GM21390 (cell line): ENCODE results near the gene SMAD7.
"Not testable (repeated sequence)": the region's sequence is repeated elsewhere in the genome, so short reads cannot be mapped to it uniquely, and the experiment has no call there.

Experiments
- ATAC-seq: cut with Tn5 transposase; IDR thresholded peaks from one replicate; pipeline ENCODE4 v1.9.1; 2021; ENCODE audit not compliant: unreplicated experiment

SMAD7 gene

DNA sequence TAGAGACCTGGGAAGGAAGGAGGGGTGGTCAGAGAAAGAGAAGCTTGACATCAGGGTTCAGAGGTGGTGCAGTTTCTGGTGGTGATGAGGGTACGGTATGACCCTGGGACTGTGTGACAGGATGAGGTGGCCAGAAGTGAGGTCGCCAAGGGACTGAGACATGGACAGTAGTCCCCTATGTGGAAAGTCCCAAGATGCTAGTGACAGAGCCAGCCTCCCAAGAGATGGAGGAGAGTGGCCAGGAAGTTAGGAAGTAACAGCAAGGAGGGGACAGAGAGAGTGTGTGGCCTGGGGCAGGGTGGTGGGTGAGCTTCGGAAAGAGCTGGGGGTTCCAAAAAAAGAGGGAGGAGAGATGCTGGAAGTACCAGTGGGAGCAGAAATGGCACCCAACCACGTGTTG, 66.0 kb downstream of the SMAD7 start:
- ATAC-seq, result no peak

DNA sequence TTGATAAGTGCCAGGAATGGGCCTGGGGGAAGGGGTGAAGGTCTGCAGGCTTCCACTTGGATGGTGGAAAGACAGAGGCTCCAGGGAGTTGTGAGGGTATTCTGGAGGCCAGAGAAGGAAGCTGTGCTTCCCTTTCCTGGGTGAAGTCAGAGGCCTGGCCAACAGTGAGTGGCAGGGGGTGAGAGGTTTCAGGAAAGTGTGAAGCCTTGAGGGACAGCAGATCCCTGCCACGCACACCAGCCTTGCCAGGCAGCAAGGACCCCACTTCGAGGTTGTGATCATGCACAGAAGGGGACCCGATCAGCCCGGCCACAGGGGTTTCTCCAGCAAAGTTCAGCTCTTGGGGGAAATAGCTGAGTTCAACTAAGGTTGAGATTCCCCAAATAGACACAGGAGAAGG, 66.5 kb downstream of the SMAD7 start:
- ATAC-seq, result no peak

DNA sequence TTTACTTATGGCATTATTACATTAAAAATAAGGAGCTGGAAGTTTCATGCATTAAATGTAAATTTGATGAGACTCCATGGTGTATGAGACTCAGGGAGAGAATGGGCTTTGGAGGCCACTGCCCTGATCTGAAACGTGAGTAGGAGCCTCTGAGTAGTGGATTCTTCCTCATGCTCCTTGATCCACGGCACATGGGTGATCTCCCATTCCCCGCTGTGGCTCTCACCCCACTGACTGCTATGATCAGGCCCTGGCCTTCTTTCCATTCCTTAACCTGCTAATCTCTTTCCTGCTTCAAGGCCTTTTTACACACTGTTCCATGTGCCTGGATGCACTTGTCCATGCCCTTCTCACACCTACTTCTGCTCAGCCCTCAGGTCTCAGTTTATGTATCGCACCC, 68.4 kb downstream of the SMAD7 start:
- no peak for ATAC-seq

DNA sequence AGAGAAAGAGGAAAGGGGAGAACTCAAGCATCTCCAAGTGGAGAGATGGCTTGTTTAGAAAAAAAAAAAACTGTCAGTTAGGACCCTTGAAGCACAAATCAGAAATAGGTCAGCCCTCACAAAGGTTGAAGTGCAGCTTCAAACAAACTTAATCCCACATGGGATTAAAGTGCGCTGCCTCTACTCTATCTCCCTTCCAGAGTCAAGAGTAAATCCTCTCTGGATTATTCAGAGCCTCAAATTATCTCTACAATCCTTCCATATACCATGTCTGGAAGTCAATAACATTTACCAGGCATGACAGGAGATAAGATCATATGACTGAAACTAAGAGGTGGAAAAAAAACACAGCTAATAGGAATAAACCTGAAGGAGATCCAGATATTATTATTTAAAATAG, 69.8 kb downstream of the SMAD7 start:
- ATAC-seq, result no peak

DNA sequence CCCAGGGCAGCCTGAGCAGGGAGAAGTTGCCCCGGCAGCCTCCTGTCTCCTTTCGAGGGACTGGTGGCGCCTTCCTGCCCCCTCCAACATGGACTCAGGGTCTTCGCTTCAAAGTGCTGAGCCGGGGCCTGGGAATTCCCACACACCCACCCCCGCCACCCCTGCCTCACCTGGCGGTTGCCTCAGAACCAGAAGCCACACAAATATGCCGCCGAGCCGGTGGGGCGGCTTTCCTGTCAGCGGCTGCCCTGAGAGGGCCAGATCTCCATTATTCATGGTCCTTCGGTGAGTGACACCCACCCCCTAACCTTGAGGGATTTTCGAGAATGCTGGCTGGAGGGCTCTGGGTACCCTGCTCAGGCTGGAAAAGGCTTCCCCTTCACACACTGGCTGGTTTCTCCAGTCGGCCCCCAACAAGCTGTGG, 71.7 kb downstream of the SMAD7 start:
- ATAC-seq, result no peak

DNA sequence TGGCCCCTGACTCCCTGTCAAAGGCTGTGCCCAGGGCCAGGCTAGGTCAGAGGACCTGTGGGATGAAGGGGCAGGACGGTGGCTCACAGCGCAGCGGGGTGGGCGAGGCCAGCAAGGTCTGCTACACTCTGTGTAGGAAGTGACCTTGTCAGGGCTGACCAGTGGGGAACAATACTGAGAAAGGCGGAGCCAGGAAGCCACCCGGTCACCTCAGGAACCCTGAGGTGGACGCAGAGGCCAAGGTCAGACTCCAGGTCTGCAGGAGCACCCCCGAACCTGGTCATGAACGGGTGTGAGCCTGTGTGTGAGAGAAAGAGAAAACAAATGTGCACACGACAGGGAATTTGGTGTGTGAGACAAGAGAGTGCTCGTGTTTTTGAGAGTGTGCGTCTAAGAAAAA, 72.3 kb downstream of the SMAD7 start:
- no peak for ATAC-seq

DNA sequence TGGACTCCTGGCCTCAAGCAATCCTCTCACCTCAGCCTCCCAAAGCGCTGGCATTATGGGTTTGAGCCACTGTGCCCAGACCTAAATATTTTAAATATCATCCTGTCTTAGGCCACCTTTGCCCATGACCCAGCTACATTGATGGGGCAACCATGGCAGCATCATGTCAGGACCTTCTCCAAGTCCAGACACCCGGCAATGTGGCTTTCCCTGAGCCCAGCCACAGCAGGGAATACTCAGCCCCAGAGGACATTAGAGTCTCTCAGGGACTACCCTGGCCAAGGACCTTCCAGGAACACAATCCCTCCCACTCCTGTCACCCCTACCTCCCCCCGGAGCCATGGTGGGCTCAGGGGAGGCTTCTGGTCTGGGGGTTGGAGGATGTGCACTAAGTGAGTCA, 72.8 kb downstream of the SMAD7 start:
- no peak for ATAC-seq

DNA sequence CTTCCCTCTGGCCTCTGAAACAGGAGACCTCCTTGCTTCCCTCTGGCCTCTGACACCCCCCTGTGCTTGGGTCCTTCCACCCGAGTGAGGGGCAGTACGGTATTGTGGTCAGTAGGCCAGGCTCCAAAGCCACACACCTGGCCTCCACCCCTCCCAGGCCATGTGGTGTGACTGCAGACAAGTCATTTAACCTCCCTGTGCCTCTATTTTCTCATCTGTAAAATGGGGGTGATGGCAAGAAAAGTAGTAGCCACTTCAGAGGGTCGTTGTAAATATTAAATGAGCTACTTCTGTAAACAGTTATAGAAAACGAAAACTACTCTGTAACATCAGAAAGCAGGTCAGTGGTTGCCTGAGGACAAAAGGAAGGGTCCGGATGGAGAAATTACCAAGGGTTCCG, 74.2 kb downstream of the SMAD7 start:
- ATAC-seq, result no peak

DNA sequence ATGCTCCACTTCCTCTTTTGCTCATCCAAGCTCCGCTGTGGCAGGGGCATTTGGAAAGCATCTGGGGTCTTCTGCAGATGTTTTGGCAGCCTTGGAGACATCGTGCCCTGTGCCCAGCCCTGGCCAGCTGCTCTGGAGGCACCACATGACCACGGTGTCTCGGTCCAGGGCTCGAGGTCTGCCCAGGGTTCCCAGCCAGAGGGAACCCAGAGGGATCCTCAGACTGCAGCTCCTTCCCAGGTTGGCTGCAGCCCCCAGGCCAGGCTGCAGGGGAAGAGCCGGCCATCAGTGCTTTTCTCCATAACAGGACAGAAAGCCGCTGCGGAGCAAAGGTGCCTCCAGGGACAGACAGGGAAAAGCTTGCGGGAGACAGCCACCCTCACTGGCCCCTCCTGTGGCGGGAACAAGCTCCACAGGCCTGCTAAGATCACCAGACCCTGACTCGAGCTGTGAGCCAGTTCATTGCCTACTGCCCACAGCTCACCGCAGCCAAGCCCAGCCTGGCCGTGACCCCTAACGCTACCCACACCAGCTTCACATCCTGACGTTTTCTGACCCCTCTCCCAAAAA, 74.7 kb downstream of the SMAD7 start:
- no peak for ATAC-seq

DNA sequence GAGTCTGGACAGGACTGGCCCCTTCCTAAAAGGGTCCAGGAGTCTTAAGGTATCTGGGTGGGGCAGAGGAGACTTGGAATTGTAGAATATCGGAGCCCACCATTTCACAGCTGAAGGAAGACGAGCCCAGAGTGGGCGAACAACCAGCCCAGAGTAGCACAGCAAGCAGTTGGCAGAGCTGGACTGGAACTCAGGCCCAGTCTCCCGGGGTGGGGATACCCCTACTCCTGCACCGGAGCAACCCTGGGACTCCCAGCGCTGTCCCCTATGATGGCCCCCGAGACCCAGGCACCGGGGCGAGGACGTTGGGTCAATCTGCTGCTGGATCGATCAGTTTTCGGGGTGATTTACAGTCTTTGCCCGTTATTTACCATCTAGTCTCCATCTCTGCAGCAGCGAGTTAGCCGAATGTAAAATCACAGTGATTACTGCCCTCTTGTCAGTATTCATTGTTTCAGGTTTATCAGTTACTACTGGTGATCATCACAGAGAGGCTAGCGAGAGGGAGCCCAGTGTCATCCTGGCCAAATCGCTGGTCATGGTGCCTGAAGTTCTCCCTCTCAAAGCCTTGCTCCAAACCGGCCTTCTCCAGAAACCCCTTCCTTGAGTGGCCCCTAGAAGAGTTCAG, 75.3 kb downstream of the SMAD7 start:
- ATAC-seq, result no peak

DNA sequence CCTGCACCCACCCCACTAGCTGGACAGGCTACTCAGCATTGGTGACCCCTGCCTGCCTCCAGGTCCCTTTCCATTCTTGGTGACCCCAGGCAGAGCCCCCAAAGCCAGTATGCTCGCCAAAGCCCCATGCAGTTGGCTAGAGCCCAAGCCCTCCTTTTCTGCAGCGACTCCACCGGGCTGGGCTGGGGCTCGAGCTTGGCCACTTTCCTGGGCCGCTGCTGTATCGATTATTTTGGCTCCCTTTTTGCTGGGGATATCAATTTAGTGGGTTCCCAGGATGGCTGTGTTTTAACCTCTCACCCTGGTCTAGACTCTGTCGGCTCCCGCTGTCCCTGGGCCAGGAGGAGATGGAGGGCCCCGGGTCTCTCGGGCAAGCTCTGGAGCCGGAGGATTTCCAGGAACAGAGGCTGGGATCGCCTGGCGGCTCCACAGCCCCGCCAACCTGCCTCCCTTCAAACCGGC, 76.0 kb downstream of the SMAD7 start:
- ATAC-seq, result no peak

DNA sequence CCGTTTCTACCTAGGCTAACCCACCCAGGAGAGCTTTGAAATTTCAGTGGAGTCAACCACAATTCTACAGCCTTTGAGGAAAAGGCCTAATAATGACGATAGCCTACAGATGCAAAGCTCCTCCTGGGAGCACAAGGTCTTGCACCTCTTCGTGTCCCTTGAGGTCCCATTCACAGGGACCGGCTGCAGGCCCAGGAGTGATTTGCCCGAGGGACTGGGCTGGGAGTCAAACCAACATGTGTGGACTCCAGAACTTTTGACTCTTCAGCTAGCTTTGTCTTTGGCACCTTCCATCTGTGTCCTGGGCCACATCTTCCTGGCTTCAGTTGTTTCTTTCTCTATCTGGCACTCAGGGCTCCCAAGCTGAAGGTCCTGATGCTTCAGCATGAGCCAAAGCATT, 76.5 kb downstream of the SMAD7 start:
- no peak for ATAC-seq

DNA sequence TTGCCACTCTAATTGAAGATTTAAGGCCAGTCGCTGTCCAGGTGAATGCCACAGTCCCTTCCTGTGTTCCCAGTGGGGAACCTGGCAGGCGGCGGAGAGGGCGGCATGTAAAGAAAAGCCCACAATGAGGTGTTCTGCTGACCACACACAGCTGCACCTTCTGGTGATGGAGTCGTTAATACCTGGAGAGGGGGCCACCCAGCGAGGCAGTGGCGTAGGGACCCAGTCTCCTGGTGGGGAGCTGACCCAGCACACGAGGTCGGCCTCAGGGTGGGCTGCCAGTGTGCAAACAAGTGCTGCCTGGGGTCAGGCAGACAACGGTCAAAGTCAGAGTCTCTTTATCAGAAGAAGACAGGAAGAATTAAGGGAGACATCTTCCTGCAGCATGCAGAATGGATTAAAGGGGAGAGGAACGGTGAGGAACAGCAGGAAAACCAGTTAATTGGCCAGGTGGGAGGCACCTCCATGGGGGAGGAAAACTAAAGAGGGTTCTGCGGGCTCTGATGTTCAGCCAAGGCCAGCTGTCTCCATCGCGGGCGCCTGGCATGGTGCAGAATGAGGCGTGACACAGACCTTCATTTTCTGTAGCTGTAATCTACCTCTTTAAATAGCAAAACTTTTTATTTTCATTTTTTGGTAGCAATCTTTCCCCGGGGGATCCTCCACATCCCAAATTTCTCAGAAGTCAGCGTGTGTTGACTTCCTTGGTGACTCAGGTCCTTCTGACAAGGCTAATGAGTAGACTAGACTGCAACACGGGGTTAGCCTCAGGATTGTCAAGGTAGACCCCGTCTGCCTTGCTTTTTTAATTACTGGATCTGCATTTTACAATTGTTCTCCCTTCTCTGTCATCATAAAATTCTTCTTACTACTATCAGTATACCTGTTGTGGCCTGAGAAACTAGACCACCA, 78.3 kb downstream of the SMAD7 start:
- no peak for ATAC-seq

DNA sequence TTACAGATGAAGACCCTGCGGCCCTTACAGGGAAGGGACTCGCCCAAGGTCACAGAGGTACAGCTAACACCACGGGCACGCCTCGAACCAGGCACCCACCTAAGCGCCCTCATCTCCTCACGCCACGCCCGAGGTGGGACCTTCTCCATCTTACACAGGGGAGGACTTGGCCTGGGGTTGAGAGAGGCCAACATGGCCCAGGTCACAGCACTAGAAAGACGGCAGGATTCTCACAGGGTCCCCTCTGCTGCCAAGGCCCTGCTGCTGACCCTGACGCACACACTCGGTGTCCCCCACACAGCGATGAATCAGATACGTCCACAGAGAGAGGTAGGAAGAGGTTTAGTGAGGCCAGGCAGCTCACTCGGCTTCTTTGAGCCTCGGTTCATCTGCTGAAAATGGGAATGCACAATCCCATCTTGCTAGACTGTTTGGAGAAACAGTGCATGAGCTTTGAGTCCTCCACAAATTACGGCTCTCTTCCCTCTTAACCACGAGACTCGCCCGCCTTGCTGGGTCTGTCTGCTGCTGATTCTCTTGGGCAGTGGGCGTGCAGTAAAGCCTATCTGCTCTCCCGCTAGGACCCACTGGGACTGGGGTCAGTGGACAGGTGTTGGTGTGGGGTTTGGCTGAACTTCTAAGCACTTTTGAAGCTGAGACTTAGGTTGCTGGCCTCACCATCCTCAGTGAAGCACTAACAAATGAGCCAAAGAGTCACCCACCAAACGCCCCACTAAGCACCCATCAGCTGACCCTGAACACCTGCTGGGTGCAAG, 79.2 kb downstream of the SMAD7 start:
- no peak for ATAC-seq

DNA sequence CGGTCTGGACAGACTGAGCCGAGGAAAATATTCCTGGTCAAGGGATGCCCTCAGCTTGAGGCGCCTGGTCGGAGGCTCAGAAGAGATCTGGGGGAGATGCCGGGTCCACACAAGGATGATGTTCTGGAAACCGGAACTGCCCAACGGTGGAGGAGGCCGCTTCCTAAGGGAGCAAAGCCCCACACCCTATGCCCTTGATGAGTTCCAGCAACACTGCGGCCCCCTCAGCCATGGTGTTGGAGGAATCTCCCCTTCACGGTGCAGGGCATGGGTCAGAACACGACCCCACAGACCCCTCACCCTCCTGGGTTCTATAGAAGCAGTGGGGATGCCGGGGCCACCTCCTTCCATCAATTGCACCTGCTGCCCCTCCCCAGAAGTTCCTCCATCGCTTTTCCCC, 79.8 kb downstream of the SMAD7 start:
- not testable (repeated sequence) for ATAC-seq
